GM13976 (cell line): ENCODE measurements around the gene GRM4.
"Not testable (repeated sequence)": the region's sequence is repeated elsewhere in the genome, so short reads cannot be mapped to it uniquely, and the experiment has no call there.

ENCODE experiments used
- DNase-seq: peaks from one replicate; pipeline ENCODE4 v3.0.0; 2012; ENCODE audit warnings: low spot score
- CTCF ChIP-seq: IDR thresholded peaks from 2 replicates; pipeline ENCODE4 v1.5.1; 2012; ENCODE audit warnings: borderline replicate concordance, mild to moderate bottlenecking; ENCODE audit not compliant: insufficient read depth; ENCODE audit errors: extremely low read depth, missing control alignments, control extremely low read depth
- in situ Hi-C: fragments of 300-500 bp; cut with MboI; formaldehyde crosslinking; loops from one replicate; pipeline ENCODE4 v1.12.0; 2022; ENCODE audit warnings: low sequenced_read_pairs, mixed read lengths, inconsistent platforms; ENCODE audit not compliant: unreplicated experiment

Gene GRM4

DNA sequence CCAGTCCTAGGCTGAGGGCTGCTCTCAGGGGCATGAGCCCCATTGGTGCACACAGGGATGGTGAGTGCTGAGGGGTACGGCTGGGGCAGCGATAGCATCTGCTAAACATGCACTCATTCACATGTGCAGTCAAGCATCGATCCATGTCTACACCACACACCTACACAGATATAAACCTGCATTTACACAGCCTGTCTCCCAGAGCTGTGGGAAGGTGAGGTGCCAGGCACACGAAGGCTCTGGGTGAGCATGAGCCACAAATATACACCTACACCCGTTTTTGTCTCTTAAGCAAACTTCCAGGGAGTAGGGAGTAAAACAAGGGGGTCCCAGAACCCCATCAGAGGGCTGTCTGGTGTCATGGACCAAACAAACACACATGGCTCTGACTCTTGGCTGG is 99.3 kb downstream of the GRM4 start:
- TF ChIP-seq CTCF, result no peak
- no peak for DNase-seq
- in situ Hi-C loops, result no loop called here

DNA sequence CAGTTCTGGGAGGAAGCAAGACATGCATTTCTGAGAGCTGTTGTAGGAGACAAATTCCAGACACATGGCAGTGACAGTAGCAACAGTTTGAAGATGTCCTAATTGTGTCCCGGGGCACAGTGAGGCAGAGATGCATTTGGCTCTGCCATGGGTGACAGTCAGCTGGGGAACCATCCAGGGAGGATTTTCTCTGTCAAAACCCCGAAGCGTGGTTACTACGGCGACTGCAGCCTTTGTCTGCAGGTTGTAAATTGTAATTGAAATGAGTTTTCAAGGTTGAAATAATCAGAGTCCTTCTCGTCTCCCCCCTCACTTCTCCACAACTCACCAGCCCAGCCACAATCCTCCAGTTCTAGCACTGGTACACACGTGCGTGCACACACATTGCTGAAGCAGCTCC is 100.1 kb downstream of the GRM4 start:
- TF ChIP-seq CTCF, result no peak
- in situ Hi-C loops, result no loop called here
- DNase-seq, result no peak

- no peak for TF ChIP-seq CTCF
- in situ Hi-C loops, result no loop called here
These were observed 100.8 kb downstream of the GRM4 start for GRCh38 chr6:34044945-34045595.

GRCh38 chr6:34043359-34043758 is 102.5 kb downstream of the GRM4 start:
- no peak for TF ChIP-seq CTCF
- in situ Hi-C loops, result no loop called here
- DNase-seq, result no peak

More at GRCh38 chr6:34044945-34045595, 100.8 kb downstream of the GRM4 start:
- no peak for DNase-seq

- DNase-seq, result not testable (repeated sequence)
These were observed 103.9 kb downstream of the GRM4 start for GRCh38 chr6:34041998-34042397.

DNA sequence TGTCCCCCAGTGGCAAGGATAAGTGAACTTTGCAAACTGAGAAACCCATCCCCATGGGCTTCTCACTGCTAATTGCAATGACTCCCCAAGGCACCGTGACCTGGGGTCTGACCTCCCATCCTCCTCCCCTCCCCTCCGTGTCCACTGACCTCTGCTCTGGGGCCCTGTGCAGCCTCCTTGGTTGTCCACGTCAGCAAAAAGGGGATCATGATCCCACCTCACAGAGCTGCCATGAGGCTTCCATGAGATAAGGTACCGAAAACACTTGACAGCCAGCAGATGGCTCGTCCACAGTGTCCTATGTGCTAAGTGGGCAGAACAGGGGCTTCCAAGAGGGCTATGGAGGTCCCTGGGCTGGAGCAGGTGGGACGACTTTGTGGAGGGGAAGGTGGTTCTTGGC is 104.5 kb downstream of the GRM4 start:
- no peak for DNase-seq
- in situ Hi-C loops, result no loop called here
- TF ChIP-seq CTCF, result no peak

More at GRCh38 chr6:34041998-34042397, 103.9 kb downstream of the GRM4 start:
- in situ Hi-C loops, result not testable (repeated sequence)

DNA sequence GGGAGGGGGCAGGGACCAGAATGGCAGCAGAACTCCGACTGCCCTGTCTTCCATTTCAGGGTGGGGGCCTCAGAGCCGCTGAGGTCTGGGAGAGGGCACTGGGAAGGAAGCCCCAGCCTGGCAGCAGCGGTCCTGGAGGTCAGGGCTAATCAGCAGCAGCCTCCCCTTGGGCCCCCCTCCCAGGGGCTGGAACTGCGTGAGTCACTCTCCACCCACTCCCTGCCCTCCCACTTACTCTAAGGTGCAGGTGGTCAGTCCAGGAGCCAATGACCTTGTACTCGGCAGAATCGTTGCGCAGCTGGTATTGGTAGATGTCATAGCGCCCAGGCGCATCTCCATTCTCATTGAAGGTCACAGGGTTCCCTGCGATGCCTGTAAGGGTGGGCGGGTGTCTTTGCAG is 105.9 kb downstream of the GRM4 start:
- DNase-seq, result no peak
- in situ Hi-C loops, result no loop called here
- no peak for TF ChIP-seq CTCF
